ENCODE data around the gene MSH2.

DNA sequence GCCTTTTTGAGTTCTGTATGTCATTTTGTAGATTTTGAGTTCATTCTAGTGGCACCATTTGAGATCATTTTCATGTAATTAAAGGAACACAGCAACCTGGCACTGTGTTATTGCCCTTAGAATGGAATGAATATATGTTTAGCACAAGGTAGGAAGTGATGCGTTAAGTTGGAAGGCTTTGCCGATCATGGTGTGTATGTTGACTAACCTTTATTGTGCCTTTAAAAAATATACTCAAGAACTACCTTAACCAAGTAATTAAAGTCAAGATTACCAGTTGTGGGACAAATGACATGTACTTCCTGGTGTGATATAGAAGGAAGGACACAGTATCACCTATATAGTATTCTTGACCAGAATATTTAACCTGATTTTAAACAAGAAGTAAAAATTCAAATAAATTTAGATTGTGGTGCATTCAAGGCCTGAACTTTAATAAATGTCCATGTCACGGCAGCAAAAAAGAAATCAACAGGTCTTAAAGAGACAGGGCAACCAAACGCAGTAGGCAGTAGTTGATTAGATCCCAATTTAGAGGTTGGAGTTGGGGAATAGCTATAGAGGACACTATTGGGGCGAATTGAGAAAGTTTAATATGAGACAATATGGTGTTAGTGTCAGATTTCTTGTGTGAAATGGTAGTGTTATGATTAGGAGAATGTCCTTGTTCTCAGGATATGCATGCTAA is 68.6 kb downstream of the MSH2 start:
- TF ChIP-seq, protein P1, sequence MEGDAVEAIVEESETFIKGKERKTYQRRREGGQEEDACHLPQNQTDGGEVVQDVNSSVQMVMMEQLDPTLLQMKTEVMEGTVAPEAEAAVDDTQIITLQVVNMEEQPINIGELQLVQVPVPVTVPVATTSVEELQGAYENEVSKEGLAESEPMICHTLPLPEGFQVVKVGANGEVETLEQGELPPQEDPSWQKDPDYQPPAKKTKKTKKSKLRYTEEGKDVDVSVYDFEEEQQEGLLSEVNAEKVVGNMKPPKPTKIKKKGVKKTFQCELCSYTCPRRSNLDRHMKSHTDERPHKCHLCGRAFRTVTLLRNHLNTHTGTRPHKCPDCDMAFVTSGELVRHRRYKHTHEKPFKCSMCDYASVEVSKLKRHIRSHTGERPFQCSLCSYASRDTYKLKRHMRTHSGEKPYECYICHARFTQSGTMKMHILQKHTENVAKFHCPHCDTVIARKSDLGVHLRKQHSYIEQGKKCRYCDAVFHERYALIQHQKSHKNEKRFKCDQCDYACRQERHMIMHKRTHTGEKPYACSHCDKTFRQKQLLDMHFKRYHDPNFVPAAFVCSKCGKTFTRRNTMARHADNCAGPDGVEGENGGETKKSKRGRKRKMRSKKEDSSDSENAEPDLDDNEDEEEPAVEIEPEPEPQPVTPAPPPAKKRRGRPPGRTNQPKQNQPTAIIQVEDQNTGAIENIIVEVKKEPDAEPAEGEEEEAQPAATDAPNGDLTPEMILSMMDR (IDR thresholded peaks at IDR 0.05; ENCODE audit: low read length), result no peak
- TF ChIP-seq EZH2 (IDR thresholded peaks at IDR 0.05; ENCODE audit: borderline replicate concordance, low read length), result no peak

Measured in OCI-LY1 (cell line).